Measurements from ENCODE around the gene TSPAN18.

Gene TSPAN18

DNA sequence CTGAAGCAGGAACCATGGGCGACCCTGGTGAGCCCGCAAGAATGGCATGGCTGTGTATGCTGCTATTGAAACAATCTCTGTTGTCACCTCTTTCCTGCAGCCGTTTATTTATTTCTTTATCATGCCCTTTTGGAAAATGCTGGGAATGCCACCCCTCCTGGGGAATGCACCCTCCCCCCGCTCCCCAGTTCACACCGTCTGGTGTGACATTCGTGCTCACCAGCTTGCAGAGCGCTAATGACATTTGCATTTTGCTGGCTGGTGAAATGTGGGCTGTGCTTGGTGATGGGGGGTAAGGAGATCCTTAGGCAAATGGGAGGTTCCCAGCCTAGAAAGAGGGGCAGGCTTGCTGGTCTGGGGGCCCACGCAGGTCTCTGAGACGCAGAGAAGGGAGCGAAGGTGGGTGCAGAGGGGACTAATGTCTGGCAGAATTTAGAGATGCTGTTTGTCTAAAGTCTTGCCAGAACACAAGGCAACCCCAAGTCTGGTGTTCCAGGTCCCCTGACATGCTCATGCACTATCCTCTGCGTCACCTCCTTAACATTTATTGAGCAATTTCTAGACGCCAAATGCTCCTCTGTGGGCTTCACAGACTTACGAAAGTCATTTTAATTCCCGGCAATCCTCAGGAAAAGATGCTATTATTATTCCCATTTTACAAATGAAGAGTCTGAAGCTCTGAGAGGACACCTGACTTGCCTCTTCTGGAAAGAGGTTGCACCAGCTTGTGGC, 132.2 kb downstream of the TSPAN18 start:
- no peaks in the 10 kb centered on the region for H3K79me2 ChIP-seq (ENCODE audit: insufficient read depth, low read length)
- H3K36me3 ChIP-seq (ENCODE audit: insufficient read depth, low read length): no peaks in the 10 kb centered on the region
- H2AFZ ChIP-seq (ENCODE audit: low read length): no peak overlapping the region
- no peaks in the 10 kb centered on the region for H3K27me3 ChIP-seq (ENCODE audit: insufficient read depth, low read length, poor library complexity, severe bottlenecking)
- H3K9me2 ChIP-seq (replicated peaks; ENCODE audit: low read depth, low read length): no peaks in the 10 kb centered on the region
- H3K9ac ChIP-seq (ENCODE audit: low read depth, low read length, poor library complexity, severe bottlenecking): no peak overlapping the region
- H3F3A ChIP-seq (ENCODE audit: low read depth): peaks cover 3% of the 10 kb centered on the region
- TF ChIP-seq, protein P1, sequence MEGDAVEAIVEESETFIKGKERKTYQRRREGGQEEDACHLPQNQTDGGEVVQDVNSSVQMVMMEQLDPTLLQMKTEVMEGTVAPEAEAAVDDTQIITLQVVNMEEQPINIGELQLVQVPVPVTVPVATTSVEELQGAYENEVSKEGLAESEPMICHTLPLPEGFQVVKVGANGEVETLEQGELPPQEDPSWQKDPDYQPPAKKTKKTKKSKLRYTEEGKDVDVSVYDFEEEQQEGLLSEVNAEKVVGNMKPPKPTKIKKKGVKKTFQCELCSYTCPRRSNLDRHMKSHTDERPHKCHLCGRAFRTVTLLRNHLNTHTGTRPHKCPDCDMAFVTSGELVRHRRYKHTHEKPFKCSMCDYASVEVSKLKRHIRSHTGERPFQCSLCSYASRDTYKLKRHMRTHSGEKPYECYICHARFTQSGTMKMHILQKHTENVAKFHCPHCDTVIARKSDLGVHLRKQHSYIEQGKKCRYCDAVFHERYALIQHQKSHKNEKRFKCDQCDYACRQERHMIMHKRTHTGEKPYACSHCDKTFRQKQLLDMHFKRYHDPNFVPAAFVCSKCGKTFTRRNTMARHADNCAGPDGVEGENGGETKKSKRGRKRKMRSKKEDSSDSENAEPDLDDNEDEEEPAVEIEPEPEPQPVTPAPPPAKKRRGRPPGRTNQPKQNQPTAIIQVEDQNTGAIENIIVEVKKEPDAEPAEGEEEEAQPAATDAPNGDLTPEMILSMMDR (conservative IDR thresholded peaks at IDR 0.05; ENCODE audit: low read length): no peak
- no peak for TF ChIP-seq EZH2phosphoT487 (IDR thresholded peaks at IDR 0.05; ENCODE audit: borderline replicate concordance)
- H3K4me1 ChIP-seq (ENCODE audit: insufficient read depth, low read length, poor library complexity, severe bottlenecking): peaks cover 21% of the 10 kb centered on the region
- no peaks in the 10 kb centered on the region for H3K9me3 ChIP-seq (ENCODE audit: insufficient read depth, low read depth, low read length)
- no peak overlapping the region for H3K4me3 ChIP-seq (ENCODE audit: low read length, poor library complexity, severe bottlenecking)
- no peak overlapping the region for H3K4me2 ChIP-seq (ENCODE audit: low read depth, low read length, poor library complexity, severe bottlenecking)
- no peaks in the 10 kb centered on the region for H4K20me1 ChIP-seq (ENCODE audit: insufficient read depth, low read length, poor library complexity, severe bottlenecking)

DNA sequence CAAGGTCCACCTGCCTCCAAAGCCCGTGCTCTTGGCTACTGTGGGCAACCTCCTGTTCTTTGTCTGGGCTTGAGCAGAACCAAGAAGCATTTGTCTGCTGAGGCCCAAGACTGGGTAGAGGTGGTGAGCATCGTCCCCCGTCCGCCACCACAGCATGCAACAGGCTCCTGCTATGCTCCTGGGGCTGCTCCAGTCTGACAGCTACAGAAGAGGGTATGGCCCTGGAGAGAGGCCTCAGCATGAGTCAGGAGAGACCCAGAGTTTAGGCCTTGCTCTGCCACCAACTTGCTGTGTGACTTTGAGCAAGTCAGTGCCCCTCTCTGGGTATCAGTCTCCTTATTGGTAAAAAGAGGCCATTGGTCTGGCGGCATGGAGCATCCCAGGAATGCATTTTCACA, 132.8 kb downstream of the TSPAN18 start:
- peaks cover 3% of the 10 kb centered on the region for H3F3A ChIP-seq (ENCODE audit: low read depth)
- no peaks in the 10 kb centered on the region for H3K9me2 ChIP-seq (replicated peaks; ENCODE audit: low read depth, low read length)
- no peaks in the 10 kb centered on the region for H3K27me3 ChIP-seq (ENCODE audit: insufficient read depth, low read length, poor library complexity, severe bottlenecking)
- no peak overlapping the region for H3K9ac ChIP-seq (ENCODE audit: low read depth, low read length, poor library complexity, severe bottlenecking)
- no peaks in the 10 kb centered on the region for H4K20me1 ChIP-seq (ENCODE audit: insufficient read depth, low read length, poor library complexity, severe bottlenecking)
- no peaks in the 10 kb centered on the region for H3K79me2 ChIP-seq (ENCODE audit: insufficient read depth, low read length)
- peaks cover 21% of the 10 kb centered on the region for H3K4me1 ChIP-seq (ENCODE audit: insufficient read depth, low read length, poor library complexity, severe bottlenecking)
- no peak overlapping the region for H3K4me3 ChIP-seq (ENCODE audit: low read length, poor library complexity, severe bottlenecking)
- no peak overlapping the region for H3K4me2 ChIP-seq (ENCODE audit: low read depth, low read length, poor library complexity, severe bottlenecking)
- no peak overlapping the region for H2AFZ ChIP-seq (ENCODE audit: low read length)
- H3K9me3 ChIP-seq (ENCODE audit: insufficient read depth, low read depth, low read length): no peaks in the 10 kb centered on the region
- TF ChIP-seq, protein P1 (conservative IDR thresholded peaks at IDR 0.05; ENCODE audit: low read length): no peak
- TF ChIP-seq EZH2phosphoT487 (IDR thresholded peaks at IDR 0.05; ENCODE audit: borderline replicate concordance): no peak
- no peaks in the 10 kb centered on the region for H3K36me3 ChIP-seq (ENCODE audit: insufficient read depth, low read length)

DNA sequence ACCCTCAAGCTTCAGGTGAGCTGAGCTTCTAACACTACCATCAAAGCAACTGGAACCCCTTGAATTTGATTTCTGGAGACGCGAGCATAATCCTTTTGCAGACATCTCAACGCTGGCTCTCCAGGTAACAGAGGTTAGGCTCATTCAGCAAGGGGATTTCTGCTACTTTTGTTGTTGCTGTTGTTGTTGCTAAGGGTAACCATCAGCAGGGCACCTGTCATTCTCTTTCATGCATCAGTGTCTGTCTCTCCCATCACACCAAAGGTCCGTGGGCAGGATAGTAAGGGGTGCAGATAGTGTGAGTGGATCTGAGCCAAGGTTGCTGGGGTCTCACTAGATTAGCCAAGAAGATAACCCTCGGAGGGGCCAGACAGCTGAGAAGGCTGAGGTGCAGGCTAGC, 133.6 kb downstream of the TSPAN18 start:
- no peaks in the 10 kb centered on the region for H3K36me3 ChIP-seq (ENCODE audit: insufficient read depth, low read length)
- no peak overlapping the region for H3K9ac ChIP-seq (ENCODE audit: low read depth, low read length, poor library complexity, severe bottlenecking)
- H2AFZ ChIP-seq (ENCODE audit: low read length): no peak overlapping the region
- H3K4me3 ChIP-seq (ENCODE audit: low read length, poor library complexity, severe bottlenecking): no peak overlapping the region
- no peaks in the 10 kb centered on the region for H3K79me2 ChIP-seq (ENCODE audit: insufficient read depth, low read length)
- peaks cover 3% of the 10 kb centered on the region for H3F3A ChIP-seq (ENCODE audit: low read depth)
- no peaks in the 10 kb centered on the region for H4K20me1 ChIP-seq (ENCODE audit: insufficient read depth, low read length, poor library complexity, severe bottlenecking)
- H3K27me3 ChIP-seq (ENCODE audit: insufficient read depth, low read length, poor library complexity, severe bottlenecking): no peaks in the 10 kb centered on the region
- H3K4me2 ChIP-seq (ENCODE audit: low read depth, low read length, poor library complexity, severe bottlenecking): no peak overlapping the region
- peaks cover 21% of the 10 kb centered on the region for H3K4me1 ChIP-seq (ENCODE audit: insufficient read depth, low read length, poor library complexity, severe bottlenecking)
- no peaks in the 10 kb centered on the region for H3K9me2 ChIP-seq (replicated peaks; ENCODE audit: low read depth, low read length)
- TF ChIP-seq, protein P1 (conservative IDR thresholded peaks at IDR 0.05; ENCODE audit: low read length): no peak
- TF ChIP-seq EZH2phosphoT487 (IDR thresholded peaks at IDR 0.05; ENCODE audit: borderline replicate concordance): no peak
- H3K9me3 ChIP-seq (ENCODE audit: insufficient read depth, low read depth, low read length): no peaks in the 10 kb centered on the region
